Measurements from ENCODE around the gene PPP1R14D.

DNA sequence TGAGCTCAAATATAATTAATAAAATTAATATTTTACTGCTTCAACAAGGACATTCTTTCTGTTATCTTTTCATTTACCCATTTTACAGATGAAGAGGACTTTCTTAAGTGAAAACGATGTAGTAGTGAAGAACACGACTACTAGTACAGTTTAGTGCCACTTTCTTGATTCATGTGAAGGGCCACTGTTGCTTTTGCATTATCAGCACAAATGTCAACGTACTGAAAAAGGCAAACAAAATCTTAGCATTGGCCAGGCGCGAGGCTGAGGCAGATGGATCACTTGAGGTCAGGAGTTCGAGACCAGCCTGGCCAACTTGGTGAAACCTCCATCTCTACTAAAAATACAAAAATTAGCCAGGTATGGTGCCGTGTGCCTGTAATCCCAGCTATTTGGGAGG lies 9.5 kb downstream of the PPP1R14D start:
- TF ChIP-seq POLR2A (IDR thresholded peaks at IDR 0.05) (no peak), CTCF (IDR thresholded peaks at IDR 0.05) (no peak), EP300 (IDR thresholded peaks at IDR 0.05) (no peak)
